Skeletal muscle cell (primary cell): Measurements from ENCODE around the gene LIPI.
"Not testable (repeated sequence)": the region's sequence is repeated elsewhere in the genome, so short reads cannot be mapped to it uniquely, and the experiment has no call there.

Experiments used
- DNase-seq: peaks from one replicate; pipeline ENCODE4 v3.0.0-alpha.2; 2010; ENCODE audit warnings: low read depth
- H3K4me3 ChIP-seq: 2 replicates; pipeline ENCODE4 v1.5.1; 2011; ENCODE audit warnings: low read depth, mild to moderate bottlenecking, control low read depth, low read length, moderate library complexity

The LIPI gene

DNA sequence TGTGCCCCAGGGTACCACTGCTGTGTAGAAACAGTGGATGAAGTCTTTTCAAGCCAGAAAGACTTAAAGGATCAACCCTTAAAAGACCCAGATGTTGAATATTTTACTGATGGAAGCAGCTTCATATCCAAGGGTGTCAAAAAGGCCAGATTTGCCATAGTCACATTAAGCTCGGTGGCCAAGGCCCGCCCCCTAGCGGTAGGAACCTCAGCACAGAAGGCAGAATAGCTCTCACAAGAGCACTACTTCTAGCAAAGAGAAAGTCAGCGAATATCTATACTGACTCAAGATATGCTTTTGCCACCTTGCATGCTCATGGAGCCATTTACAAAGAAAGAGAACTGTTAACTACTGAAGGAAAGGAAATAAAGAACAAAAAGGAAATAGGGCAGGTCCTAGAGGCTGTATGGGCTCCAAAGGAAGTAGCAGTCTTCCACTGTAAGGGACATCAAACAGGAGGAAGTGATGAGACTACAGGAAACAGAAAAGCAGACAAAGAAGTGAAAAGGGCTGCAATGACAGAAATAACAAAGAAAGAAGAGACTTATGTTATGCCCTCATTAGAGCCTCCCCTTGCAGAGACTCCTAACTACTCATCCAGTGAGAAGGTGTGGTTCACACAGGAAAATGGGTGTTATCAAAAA is 90.5 kb downstream of the LIPI start:
- DNase-seq: no peak
- no peak overlapping the region for H3K4me3 ChIP-seq

DNA sequence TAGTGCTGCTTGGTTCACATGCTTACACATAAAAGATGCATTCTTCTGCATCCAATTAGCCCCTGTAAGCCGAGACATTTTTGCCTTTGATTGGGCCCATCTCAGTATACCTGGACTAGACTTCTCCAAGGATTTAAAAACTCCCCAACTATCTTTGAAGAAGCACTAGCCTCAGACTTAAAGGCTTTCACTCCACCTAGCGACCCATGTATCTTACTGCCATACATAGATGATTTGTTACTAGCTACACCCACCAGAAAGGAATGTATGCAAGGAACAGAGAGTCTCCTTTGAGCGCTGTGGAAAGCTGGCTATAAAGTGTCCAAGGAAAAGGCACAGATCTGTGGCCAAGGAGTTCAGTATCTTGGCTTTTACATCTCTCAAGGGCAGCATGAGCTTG is 91.7 kb downstream of the LIPI start:
- H3K4me3 ChIP-seq: no peak overlapping the region
- no peak for DNase-seq

DNA sequence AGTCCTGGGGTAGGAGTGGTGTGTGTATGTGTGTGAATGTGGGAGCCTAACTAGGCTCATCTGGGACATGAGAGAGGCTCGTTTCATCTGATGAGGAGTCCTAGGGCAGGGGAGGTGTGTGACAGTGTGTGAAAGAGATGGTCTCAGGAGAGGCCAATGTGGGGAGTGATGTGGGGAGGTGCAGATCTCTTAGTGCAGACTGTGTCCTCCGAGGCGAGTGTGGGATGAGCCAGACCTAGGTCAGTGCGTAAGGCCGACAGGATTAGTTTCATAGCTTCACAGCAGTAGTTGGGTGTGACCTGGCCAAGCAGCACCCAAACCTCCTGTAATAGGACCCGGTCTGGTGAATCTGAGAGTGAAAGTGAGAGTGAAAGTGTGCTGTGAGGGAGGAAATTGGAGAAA is 94.7 kb downstream of the LIPI start:
- H3K4me3 ChIP-seq: no peak overlapping the region
- DNase-seq: no peak

DNA sequence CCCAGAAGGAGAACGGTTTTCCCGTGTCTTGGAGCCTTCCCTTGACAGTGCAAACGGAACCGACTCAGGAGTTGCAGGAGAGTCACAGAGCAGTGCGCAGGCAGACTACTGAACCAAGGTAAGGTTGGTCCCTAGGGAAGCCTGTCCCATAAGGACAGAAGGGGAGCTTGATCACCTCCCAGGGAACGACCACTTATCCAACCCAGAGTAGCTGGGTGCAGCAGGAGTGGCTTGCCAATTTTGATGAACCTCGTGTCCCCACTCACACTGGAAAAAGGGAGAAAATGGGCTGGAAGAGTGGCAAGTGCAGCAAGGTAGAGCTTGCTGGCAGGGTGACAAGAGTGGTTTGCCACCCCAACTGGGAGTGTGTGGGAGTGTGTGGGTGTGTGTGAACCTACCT is 95.1 kb downstream of the LIPI start:
- H3K4me3 ChIP-seq: no peak overlapping the region
- DNase-seq: no peak

DNA sequence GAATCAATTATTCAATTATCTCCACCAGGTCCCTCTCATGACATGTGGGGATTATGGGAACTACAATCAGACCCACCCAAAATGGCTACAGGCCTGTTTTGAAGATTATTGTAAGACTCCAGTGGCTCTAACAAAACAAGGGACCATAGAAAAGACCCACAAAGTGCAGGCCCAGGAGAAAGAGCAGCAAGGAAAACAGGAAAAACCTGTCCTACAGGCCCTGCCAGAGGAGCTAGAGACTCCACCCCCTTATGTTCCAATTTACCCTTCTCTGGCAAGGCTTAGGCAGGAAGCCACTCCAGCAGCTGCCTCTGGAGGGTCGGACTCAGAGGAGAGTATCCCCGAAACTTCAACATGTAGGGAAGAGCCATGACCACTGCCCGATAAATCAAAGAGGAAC is 96.5 kb downstream of the LIPI start:
- no peak overlapping the region for H3K4me3 ChIP-seq
- no peak for DNase-seq

DNA sequence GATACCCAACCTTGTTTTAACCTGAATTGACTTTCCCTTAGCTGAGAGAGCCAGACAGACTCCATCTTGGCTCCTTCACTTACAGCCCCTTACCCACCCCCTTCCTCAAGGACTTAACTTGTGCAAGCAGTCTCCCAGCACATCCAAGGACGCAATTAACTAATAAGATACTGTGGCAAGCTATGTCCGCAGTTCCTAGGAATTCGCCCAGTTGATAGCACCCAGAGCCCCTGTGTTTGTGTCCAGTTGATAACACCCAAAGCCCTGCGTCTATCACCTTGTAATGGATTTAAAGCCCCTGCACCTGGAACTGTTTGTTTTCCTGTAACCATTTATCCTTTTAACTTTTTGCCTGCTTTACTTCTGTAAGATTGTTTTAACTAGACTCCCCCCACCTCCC is 106.2 kb downstream of the LIPI start:
- not testable (repeated sequence) for DNase-seq, H3K4me3 ChIP-seq

DNA sequence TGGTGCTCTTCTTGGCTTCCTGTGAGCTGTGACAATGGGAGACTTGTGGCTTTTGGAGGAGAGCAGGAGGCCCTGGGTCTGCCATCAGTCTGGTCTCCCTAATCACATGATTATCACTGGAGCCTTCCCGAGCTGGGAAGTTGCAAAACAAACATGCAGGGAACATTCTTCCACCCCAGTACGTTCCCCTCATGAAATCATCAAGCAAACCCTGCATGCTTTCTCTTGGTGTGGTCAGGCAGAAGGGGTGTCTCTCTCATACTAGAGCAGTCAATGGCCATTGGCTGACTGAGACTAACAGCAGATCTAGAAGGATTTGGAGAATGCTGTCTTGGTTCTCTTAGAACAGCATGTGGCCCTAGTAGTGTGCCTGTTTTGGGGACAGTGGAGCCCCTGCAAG is 111.2 kb downstream of the LIPI start:
- DNase-seq: no peak

DNA sequence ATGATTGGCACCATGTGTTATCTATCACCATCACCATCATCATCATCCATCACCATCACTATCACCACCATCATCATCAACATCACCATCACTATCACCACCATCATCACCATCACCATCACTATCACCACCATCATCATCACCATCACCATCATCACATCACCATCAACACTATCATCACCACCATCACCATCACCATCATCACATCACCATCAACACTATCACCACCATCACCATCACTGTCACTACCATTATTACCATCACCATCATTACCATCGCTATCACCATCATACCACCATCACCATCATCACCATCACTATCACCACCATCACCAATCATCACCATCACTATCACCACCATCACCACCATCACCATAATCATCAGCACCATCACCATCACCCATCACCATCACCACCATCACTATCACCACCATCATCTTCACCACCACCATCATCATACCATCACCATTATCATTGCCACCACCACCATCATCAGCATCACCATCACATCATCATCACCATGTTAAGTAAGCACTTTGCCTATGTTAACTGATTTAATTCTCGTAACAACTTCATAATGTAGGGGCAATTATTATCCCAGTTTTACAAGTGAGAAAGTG is 112.8 kb downstream of the LIPI start:
- no peak overlapping the region for H3K4me3 ChIP-seq
- no peak for DNase-seq

More for the DNA sequence above, 111.2 kb downstream of the LIPI start:
- no peak overlapping the region for H3K4me3 ChIP-seq

DNA sequence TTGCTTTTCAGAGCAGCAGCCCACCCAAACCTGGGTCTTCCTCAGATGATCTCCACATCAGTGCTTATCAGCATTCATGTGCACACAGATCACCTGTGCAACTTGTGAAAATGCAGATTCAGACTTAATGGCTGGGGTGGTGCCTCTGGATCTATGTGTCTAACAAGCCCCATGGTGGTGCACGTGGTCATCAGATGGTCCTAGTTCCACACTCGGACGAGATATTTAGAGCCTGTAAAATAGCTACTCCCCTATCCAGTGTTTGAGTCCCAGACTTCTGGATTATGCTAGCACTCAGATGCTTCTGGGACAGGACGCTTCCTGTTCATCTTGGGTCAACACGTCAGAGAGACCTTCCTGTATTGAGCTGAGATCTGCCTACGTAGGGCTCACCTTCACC is 114.2 kb downstream of the LIPI start:
- no peak for DNase-seq
- H3K4me3 ChIP-seq: no peak overlapping the region

DNA sequence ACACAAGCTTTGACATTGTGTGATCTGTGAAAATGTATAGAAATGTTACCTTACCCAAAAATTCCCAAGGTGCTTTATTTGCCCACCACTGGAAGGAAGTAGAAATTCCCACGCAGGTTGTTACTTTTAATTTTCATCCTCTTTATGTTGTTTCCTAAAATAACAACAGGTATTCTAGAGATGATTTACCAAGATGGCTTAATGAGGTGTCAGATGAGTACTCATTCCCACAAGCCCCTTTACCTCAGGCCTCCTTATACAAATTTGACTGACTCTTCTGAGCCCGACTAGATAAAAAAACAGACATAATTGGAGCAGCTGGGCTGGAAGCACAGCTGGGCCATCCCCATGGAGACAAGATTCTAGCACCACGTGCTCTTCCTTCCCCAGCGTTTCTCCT is 114.6 kb downstream of the LIPI start:
- no peak overlapping the region for H3K4me3 ChIP-seq
- no peak for DNase-seq

DNA sequence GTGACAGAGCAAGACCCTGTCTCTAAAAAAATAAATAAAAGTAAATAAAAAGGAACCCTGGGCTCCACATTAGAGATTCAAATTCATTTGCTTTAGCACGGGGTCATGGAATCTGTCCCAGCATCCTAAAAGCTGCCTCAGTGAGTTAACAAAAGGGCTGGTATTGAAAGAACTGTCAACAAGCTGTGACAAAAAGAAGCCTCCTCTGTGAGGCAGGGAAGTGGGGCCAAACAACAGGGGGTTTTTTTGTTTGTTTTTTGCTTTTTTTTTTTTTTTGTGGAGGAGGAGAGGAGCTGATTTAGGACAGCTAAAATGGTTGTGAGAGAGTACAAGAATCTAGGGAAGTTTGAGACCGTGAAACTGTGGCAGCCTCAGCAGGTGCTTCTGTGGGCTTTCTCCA is 115.7 kb downstream of the LIPI start:
- no peak for DNase-seq
- H3K4me3 ChIP-seq: no peak overlapping the region

DNA sequence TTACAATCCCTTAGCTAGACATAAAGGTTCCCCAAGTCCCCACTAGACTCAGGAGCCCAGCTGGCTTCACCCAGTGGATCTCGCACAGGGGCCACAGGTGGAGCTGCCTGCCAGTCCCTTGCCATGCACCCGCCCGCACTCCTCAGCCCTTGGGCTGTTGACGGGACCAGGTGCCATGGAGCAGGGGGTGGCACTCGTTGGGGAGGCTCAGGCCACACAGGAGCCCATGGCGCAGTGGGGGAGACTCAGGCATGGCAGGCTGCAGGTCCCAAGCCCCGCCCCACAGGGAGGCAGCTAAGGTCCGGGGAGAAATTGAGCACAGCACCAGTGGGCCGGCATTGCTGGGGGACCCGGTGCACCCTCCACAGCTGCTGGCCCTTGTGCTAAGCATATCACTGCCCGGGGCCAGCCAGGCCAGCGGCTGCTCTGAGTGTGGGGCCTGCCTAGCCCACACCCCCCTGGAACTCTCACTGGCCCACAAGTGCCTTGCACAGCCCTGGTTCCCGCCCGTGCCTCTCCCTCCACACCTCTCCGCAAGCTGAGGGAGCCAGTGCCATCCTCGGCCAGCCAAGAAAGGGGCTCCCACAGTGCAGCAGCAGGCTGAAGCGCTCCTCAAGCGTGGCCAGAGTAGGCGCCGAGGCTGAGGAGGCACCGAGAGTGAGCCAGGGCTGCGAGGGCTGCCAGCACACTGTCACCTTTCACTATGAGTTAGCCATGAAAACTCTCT is 117.8 kb downstream of the LIPI start:
- H3K4me3 ChIP-seq: no peak overlapping the region
- DNase-seq: no peak

DNA sequence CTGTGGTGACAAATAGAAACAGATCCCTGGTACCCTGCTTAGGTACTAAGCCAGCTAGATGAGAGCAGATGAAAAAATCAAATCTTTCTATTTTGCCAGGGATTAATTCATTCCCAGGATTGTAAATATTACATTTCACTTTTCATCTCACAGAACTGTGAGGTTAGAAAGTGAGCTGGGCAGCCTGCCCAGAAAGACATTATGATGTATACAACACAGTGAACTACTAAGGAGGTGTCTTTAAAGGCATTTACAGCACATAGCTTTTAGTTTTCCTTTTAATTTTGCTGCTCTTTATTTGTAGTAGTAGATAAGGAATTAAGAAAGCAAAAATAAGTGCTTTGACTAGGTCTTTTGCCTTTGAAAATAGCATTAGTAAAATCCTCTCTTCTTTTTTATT is 120.6 kb downstream of the LIPI start:
- not testable (repeated sequence) for H3K4me3 ChIP-seq
- peak; percentile 3 for DNase-seq

DNA sequence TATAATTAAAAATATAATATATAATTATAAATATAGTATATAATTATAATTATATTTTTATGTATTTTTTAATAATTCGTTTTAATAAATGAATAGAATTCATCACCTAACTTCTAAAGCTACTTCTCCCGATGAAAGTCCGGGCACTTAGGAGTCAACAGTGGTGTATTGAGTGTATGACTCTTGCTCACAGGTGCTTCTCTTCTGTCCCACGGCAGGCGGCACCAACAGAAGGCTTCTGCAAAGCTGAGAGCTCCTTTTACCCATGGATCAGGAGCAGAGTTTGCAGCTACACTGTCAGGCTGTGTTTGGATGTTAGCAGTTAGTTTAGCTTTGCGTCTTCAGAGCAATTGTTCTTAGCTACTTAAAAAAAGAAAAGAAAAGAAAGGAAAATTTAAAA is 122.4 kb downstream of the LIPI start:
- no peak for DNase-seq
- H3K4me3 ChIP-seq: no peak overlapping the region

DNA sequence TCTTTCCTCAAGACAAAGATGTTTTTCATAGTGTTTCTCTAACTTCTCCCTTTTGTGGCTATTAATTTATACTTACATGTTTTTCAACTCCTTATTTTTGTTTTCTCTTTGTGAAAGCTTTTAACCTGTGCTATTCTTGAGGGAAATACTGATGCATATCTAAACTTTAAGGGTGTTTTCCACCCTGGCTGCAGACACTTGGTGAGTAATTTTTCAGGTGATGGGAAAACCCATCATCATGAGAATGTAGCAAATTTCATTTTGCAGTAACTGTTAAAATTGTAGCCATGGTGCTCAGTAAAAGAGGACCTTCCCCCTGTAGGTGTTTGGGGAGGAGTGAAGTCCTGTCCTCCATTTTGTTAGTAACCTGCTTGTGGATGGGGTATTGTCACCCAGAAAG is 124.2 kb downstream of the LIPI start:
- no peak overlapping the region for H3K4me3 ChIP-seq
- no peak for DNase-seq

DNA sequence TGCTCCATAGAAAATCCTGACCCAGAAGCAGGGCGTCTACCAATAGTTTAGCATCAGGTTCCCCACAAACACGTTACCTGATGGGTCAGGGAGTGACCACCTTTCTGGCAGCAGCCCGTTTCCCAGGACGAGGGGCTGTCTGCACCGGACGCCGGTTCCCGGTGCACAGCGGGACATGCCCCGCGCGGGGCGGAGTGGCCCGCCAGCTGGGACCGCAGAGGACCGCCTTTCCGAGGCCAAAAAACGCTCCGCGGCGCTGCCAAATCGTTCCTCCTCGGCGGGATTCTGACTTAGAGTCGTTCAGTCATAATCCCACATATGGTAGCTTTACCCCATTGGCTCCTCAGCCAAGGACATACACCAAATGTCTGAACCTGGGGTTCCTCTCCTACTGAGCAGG is 126.1 kb downstream of the LIPI start:
- no peak overlapping the region for H3K4me3 ChIP-seq
- DNase-seq: no peak

DNA sequence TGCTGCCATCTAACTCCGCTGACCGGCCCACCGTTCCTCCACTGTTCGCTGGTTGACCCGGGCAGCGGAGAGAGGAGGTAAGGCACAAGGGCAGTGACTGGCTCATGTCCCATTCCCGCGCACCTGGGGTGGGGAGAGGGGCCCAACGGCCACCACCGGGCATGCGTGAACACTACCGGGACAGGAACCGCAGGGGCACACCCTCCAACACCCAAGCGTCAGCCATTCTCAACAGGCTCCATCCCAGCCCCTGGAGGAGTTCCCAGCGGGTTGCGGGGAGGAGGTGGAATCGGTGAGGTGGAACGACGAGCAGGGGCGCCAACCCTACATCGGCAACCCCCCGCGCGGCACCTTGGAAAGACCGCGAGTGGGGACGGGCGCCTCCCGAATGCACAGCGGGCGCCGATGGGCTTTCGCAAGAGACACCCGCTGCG is 126.7 kb downstream of the LIPI start:
- no peak overlapping the region for H3K4me3 ChIP-seq
- DNase-seq: no peak

DNA sequence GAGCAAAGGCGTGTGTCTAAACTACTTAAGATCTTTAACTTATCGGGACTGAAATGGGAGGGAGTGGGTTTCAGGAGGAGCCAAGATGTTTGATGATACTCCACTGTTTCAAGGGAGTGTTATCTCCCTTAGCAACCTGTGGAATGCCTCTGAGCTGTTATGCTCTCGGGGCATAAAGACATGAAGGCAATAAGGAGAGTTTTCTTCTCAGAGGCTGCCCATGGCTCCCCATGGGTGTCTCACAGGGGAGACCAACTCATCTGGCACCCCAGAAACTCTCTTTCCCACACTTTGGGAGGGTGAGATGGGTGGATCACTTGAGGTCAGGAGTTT is 130.0 kb downstream of the LIPI start:
- H3K4me3 ChIP-seq: no peak overlapping the region
- no peak for DNase-seq

DNA sequence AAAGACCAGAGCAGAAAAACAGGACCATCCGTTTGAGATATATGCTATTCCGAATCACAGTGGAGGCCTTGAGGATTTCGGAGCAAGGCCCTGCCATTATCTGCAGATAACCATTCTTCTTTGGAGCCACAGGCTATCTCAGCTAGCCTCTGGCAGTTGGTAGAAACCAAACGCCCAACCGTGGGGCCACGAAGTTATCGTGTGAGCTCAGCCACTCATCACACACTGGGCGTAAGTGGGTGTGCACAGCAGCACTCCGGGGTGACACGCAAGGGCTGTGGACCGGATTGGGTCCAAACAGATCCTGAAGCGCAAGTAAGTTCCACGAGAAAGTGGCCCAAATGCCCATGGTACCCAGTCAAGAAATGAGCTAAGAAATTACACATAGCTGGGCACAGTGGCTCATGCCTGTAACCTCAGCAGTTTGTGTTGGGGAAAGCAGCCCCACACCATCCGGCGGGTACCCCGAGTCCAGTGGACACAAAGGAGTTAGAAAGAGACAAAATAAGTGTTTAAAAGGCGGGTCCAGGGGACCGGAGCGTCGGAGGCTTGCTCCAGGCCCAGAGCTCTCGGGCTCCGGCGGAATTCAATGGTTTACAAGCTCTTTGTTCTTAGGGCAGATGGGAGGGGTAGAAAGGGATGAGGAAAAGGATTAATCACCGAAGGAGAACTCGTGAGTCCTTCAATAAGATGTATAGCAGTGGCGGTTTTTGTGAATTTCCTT is 130.6 kb downstream of the LIPI start:
- DNase-seq: no peak
- no peak overlapping the region for H3K4me3 ChIP-seq

DNA sequence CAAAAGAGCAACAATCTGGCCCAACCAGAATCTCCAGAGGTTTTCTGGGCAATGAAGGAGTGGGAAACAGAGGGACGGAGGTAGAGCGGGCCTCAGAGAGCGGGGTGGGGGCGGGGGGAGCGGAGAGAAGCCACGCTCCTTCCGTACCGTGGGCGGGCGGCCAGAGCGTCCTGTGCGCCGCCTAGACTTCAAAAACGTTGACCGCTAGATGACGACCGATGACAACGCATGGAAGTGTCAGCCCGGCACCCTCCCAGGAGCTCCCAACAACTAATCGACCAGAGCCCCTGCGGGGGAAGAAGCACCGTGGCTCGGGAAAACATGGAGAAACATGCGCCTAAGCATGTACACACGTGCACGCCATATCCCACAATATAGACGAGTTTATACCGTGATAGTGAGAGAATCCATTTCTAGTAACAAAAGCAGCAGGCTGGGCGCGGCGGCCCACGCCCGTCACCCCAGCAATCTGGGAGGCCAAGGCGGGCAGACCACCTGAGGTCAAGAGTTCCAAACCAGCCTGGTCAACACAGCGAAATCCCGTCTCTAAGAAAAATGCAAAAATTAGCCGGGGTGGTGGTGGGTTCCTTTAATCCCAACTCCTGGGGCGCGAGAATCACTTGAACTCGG is 131.9 kb downstream of the LIPI start:
- H3K4me3 ChIP-seq: no peak overlapping the region
- no peak for DNase-seq
